Measurements from ENCODE around the gene RSPH10B2.
"Not testable (repeated sequence)": the region's sequence is repeated elsewhere in the genome, so short reads cannot be mapped to it uniquely, and the experiment has no call there.

GRCh38 chr7:6813011-6813410 is 59.1 kb downstream of the RSPH10B2 start:
- not testable (repeated sequence) for TF ChIP-seq CTCF (IDR thresholded peaks at IDR 0.05; ENCODE audit: low read length); EZH2 (optimal IDR thresholded peaks at IDR 0.05; ENCODE audit: low read depth, low read length); EZH2phosphoT487 (IDR thresholded peaks at IDR 0.05; ENCODE audit: low read length)
